Body of pancreas (tissue), 4 donors: ENCODE data around the gene LRRC10B.

Experiments used
- CTCF ChIP-seq, 7 experiments: fragments of 450-650 bp in 4 of 7; fragments of 200-600 bp in 3 of 7; sonication (generic) in 3 of 7; IDR thresholded peaks; one replicate each; pipeline ENCODE4 v1.5.1; 2016 to 2019; ENCODE audit warnings: antibody characterized with exemption in 7 of 7
- POLR2A ChIP-seq, 3 donors: fragments of 450-650 bp; IDR thresholded peaks; one replicate each; pipeline ENCODE4 v1.6.1; 2016; ENCODE audit warnings: antibody characterized with exemption in 3 of 3, mild to moderate bottlenecking in 2 of 3

GRCh38 chr11:61555978-61556377, 47.4 kb downstream of the LRRC10B start:
- TF ChIP-seq CTCF (IDR thresholded peaks at IDR 0.05) = no peak
- no peak for TF ChIP-seq POLR2A (IDR thresholded peaks at IDR 0.05)
